Kidney (tissue), 14 donors: ENCODE results near the gene HGFAC. TPM values are rescaled to one million over a fixed set of nuclear protein-coding genes. Genes with fewer than 3 reads are reported as not detected.

ENCODE experiments used
- DNase-seq, 5 donors: peaks; one replicate each; pipeline ENCODE4 v3.0.0-alpha.2; 2013 to 2020
- FAIRE-seq: peaks from 2 replicates; lab custom pipeline; 2012; peaks lifted over from hg19 to GRCh38; lab: Jason Lieb, UNC
- H3K27ac ChIP-seq, 2 donors: one replicate each; pipeline ENCODE4 v1.7.0; 2013; ENCODE audit warnings: low read depth in 2 of 2, low read length in 2 of 2, inconsistent platforms in 1 of 2
- H3K27me3 ChIP-seq: one replicate; pipeline ENCODE4 v1.7.1; 2013; ENCODE audit warnings: low read length, inconsistent platforms; ENCODE audit not compliant: control insufficient read depth, insufficient read depth
- H3K36me3 ChIP-seq, 3 donors: one replicate each; pipeline versions ENCODE4 v1.7.0 to v1.7.1; 2013; ENCODE audit warnings: low read length in 3 of 3, control low read depth in 1 of 3, inconsistent platforms in 1 of 3; ENCODE audit not compliant: insufficient read depth in 3 of 3, control insufficient read depth in 2 of 3
- H3K4me1 ChIP-seq, 3 donors: one replicate each; pipeline versions ENCODE4 v1.7.0 to v1.7.1; 2013; ENCODE audit warnings: low read length in 3 of 3, inconsistent platforms in 1 of 3, low read depth in 1 of 3; ENCODE audit not compliant: control insufficient read depth in 2 of 3, insufficient read depth in 2 of 3
- H3K4me3 ChIP-seq, 3 donors: one replicate each; pipeline versions ENCODE4 v1.7.0 to v1.8.1; 2013; ENCODE audit warnings: low read length in 3 of 3, control low read depth in 1 of 3, inconsistent platforms in 1 of 3
- H3K9ac ChIP-seq, 3 donors: one replicate each; pipeline versions ENCODE4 v1.7.0 to v1.7.1; 2013; ENCODE audit warnings: low read length in 3 of 3, control low read depth in 1 of 3, inconsistent platforms in 1 of 3
- H3K9me3 ChIP-seq, 3 donors: one replicate each; pipeline versions ENCODE4 v1.7.0 to v1.7.1; 2013; ENCODE audit warnings: low read length in 3 of 3, control low read depth in 1 of 3, inconsistent platforms in 1 of 3; ENCODE audit not compliant: control insufficient read depth in 2 of 3, insufficient read depth in 1 of 3
- CTCF ChIP-seq: IDR thresholded peaks from 3 replicates; pipeline ENCODE4 v1.5.1; 2012; ENCODE audit warnings: mild to moderate bottlenecking, moderate library complexity, borderline replicate concordance; ENCODE audit not compliant: insufficient read depth; ENCODE audit errors: extremely low read depth
- intact Hi-C: fragments of 100-400 bp; cut with DNase I; formaldehyde crosslinking; loops from one replicate; pipeline ENCODE4 v1.11.1; 2022
- polyA plus RNA-seq: library from polyadenylated mRNA; stranded (reverse); fragments of 350-450 nt; fragmentation: Illumina TruSeq; extraction: RNeasy Lipid Tissue Mini Kit (QIAGEN cat#74804); gene quantifications from one replicate; pipeline ENCODE4 v1.2.3, GENCODE V29; 2014; ENCODE audit warnings: low read depth, low replicate concordance; ENCODE audit not compliant: insufficient read depth
- total RNA-seq: library from RNA; stranded (reverse); fragmentation: NEBNext Ultra II Directional; extraction: Animal tissue kit (Norgen Biotek cat#: 25700); gene quantifications from one replicate; pipeline ENCODE4 v1.2.1, GENCODE V29; 2021
- donor health status: control.
- donor health status: control.
- donor health status: control.
- donor health status: control.
- donor health status: control.
- donor health status: DM: yes; HTN: yes; CAD: no.
- donor health status: Normal renal cell carcinoma (clear cell type).

HGFAC gene
- total and polyA plus RNA-seq, 2 donors from 2014 or later = 0.86 to 1.6 TPM

GRCh38 chr4:3433138-3433869, 8.5 kb upstream of the HGFAC start:
- DNase-seq = peak in 1 of 5 donors; percentile 69
- no peak for FAIRE-seq
- Histone ChIP-seq H3K9ac (no peak overlapping the region), H3K9me3 (no peaks in the 10 kb centered on the region), H3K4me1 (no peaks in the 10 kb centered on the region), H3K4me3 (no peak overlapping the region), H3K27me3 (no peaks in the 10 kb centered on the region), H3K27ac (no peak overlapping the region), H3K36me3 (peaks cover 0 to 3% (median 0%) of the 10 kb centered on the region in 3 donors)
- TF ChIP-seq CTCF = no peak
- intact Hi-C loops = no loop called here

- no peaks in the 10 kb centered on the region for H3K27me3 ChIP-seq
- H3K4me1 ChIP-seq = no peaks in the 10 kb centered on the region
- no peak for TF ChIP-seq CTCF
- FAIRE-seq = no peak
- peaks cover 0 to 3% (median 0%) of the 10 kb centered on the region in 3 donors for H3K36me3 ChIP-seq
- H3K27ac ChIP-seq = no peak overlapping the region
- no peak overlapping the region for H3K9ac ChIP-seq
- DNase-seq = peak in 1 of 5 donors; percentile 66
- intact Hi-C loops = no loop called here
- no peak overlapping the region for H3K4me3 ChIP-seq
- H3K9me3 ChIP-seq = no peaks in the 10 kb centered on the region
These were observed 6.7 kb upstream of the HGFAC start for GRCh38 chr4:3434881-3435685.

GRCh38 chr4:3435686-3435956, 6.1 kb upstream of the HGFAC start:
- Histone ChIP-seq H3K4me3 (no peak overlapping the region), H3K9me3 (no peaks in the 10 kb centered on the region), H3K4me1 (no peaks in the 10 kb centered on the region), H3K36me3 (peaks cover 0 to 3% (median 0%) of the 10 kb centered on the region in 3 donors), H3K9ac (no peak overlapping the region), H3K27ac (no peak overlapping the region), H3K27me3 (no peaks in the 10 kb centered on the region)
- TF ChIP-seq CTCF = no peak
- DNase-seq = no peak
- FAIRE-seq = no peak
- intact Hi-C loops = no loop called here
